HepG2 (cell line): ENCODE results near the gene ATG16L2. TPM values are rescaled to one million over a fixed set of nuclear protein-coding genes. Genes with fewer than 3 reads are reported as not detected.

ENCODE experiments used
- BRCA1 ChIP-seq: sonication (generic); formaldehyde crosslinking; IDR thresholded peaks from 2 replicates; pipeline ENCODE4 v1.4.0; 2020; ENCODE audit warnings: missing genetic modification reagents
- DMAP1 ChIP-seq: IDR thresholded peaks from 2 replicates; pipeline ENCODE4 v1.6.1; 2016
- DR1 ChIP-seq: sonication (generic); formaldehyde crosslinking; IDR thresholded peaks from 2 replicates; pipeline ENCODE4 v1.8.0; 2021; ENCODE audit warnings: mild to moderate bottlenecking, missing genetic modification reagents, inconsistent platforms
- DZIP1 ChIP-seq: sonication (generic); formaldehyde crosslinking; IDR thresholded peaks from 2 replicates; pipeline ENCODE4 v1.5.0; 2020; ENCODE audit warnings: mild to moderate bottlenecking, missing genetic modification reagents
- ERF ChIP-seq: IDR thresholded peaks from 2 replicates; pipeline ENCODE4 v1.6.1; 2018; ENCODE audit warnings: missing biosample characterization, missing genetic modification reagents
- EZH2 ChIP-seq: conservative IDR thresholded peaks from 2 replicates; pipeline ENCODE4 v1.6.1; 2012; ENCODE audit warnings: mild to moderate bottlenecking, low read depth, low read length, moderate library complexity
- KAT8 ChIP-seq: IDR thresholded peaks from 2 replicates; pipeline ENCODE4 v1.6.1; 2016; ENCODE audit warnings: missing genetic modification reagents, missing compliant biosample characterization
- MEIS2 ChIP-seq: sonication (generic); formaldehyde crosslinking; IDR thresholded peaks from 2 replicates; pipeline ENCODE4 v1.9.0; 2021; ENCODE audit warnings: mild to moderate bottlenecking, missing genetic modification reagents
- NFE2L1 ChIP-seq: sonication (generic); formaldehyde crosslinking; IDR thresholded peaks from 2 replicates; pipeline ENCODE4 v1.4.0; 2020; ENCODE audit warnings: missing genetic modification reagents, mild to moderate bottlenecking, borderline replicate concordance
- POLR2A ChIP-seq, 2 experiments: IDR thresholded peaks; 2 replicates each; pipeline ENCODE4 v1.6.1; 2011; ENCODE audit warnings: low read depth in 2 of 2, low read length in 2 of 2, mild to moderate bottlenecking in 1 of 2, moderate library complexity in 1 of 2; ENCODE audit not compliant: insufficient read depth in 1 of 2
- RBFOX2 ChIP-seq: fragments of 200-400 bp; formaldehyde crosslinking; IDR thresholded peaks from 2 replicates; pipeline ENCODE4 v1.6.1; 2017; ENCODE audit warnings: low read depth, mild to moderate bottlenecking, low read length
- SALL1 ChIP-seq: sonication (generic); formaldehyde crosslinking; IDR thresholded peaks from 2 replicates; pipeline ENCODE4 v1.8.0; 2022; ENCODE audit warnings: mild to moderate bottlenecking, missing genetic modification reagents
- TCF12 ChIP-seq, 2 experiments: fragments of 450-650 bp in 1 of 2; sonication (generic) in 1 of 2; formaldehyde crosslinking in 1 of 2; IDR thresholded peaks; 2 replicates each; pipeline versions ENCODE4 v1.6.1 to v1.8.0; 2017 to 2022; ENCODE audit warnings: antibody characterized with exemption in 1 of 2, mild to moderate bottlenecking in 1 of 2, missing genetic modification reagents in 1 of 2, moderate library complexity in 1 of 2
- TEAD3 ChIP-seq: optimal IDR thresholded peaks from 2 replicates; pipeline ENCODE3; 2016; ENCODE audit warnings: borderline replicate concordance
- XBP1 ChIP-seq: sonication (generic); formaldehyde crosslinking; IDR thresholded peaks from 2 replicates; pipeline ENCODE4 v1.5.0; 2020; ENCODE audit warnings: missing genetic modification reagents
- ZFAT ChIP-seq: sonication (generic); formaldehyde crosslinking; conservative IDR thresholded peaks from 2 replicates; pipeline ENCODE4 v1.8.1; 2023; ENCODE audit warnings: missing genetic modification reagents, inconsistent platforms
- ZFX ChIP-seq: sonication (generic); formaldehyde crosslinking; IDR thresholded peaks from 2 replicates; pipeline ENCODE4 v1.4.0; 2020; ENCODE audit warnings: mild to moderate bottlenecking, low read depth, missing genetic modification reagents, moderate library complexity
- ZMYM3 ChIP-seq: sonication (generic); formaldehyde crosslinking; IDR thresholded peaks from 2 replicates; pipeline ENCODE4 v1.5.1; 2020; ENCODE audit warnings: mild to moderate bottlenecking, missing genetic modification reagents
- ZNF124 ChIP-seq: sonication (generic); formaldehyde crosslinking; IDR thresholded peaks from 2 replicates; pipeline ENCODE4 v1.4.0; 2020; ENCODE audit warnings: missing genetic modification reagents
- ZNF275 ChIP-seq: sonication (generic); formaldehyde crosslinking; IDR thresholded peaks from 2 replicates; pipeline ENCODE4 v1.8.0; 2022; ENCODE audit warnings: missing genetic modification reagents, mild to moderate bottlenecking, inconsistent platforms, borderline replicate concordance
- ZNF280B ChIP-seq: sonication (generic); formaldehyde crosslinking; IDR thresholded peaks from 2 replicates; pipeline ENCODE4 v1.5.0; 2020; ENCODE audit warnings: missing genetic modification reagents, mild to moderate bottlenecking, borderline replicate concordance
- ZNF292 ChIP-seq: sonication (generic); formaldehyde crosslinking; IDR thresholded peaks from 2 replicates; pipeline ENCODE4 v1.8.1; 2022; ENCODE audit warnings: mild to moderate bottlenecking, low read depth, missing genetic modification reagents, borderline replicate concordance
- ZNF350 ChIP-seq: sonication (generic); formaldehyde crosslinking; IDR thresholded peaks from 2 replicates; pipeline ENCODE4 v1.4.0; 2020; ENCODE audit warnings: mild to moderate bottlenecking, low read depth, missing genetic modification reagents, borderline replicate concordance
- ZNF431 ChIP-seq: sonication (generic); formaldehyde crosslinking; IDR thresholded peaks from 2 replicates; pipeline ENCODE4 v1.9.0; 2022; ENCODE audit warnings: missing genetic modification reagents, low read depth, mild to moderate bottlenecking, borderline replicate concordance
- ZNF484 ChIP-seq: sonication (generic); formaldehyde crosslinking; IDR thresholded peaks from 2 replicates; pipeline ENCODE4 v1.5.1; 2020; ENCODE audit warnings: mild to moderate bottlenecking, low read depth, missing genetic modification reagents, borderline replicate concordance
- ZNF570 ChIP-seq: sonication (generic); formaldehyde crosslinking; IDR thresholded peaks from 2 replicates; pipeline ENCODE4 v1.4.0; 2020; ENCODE audit warnings: mild to moderate bottlenecking, missing genetic modification reagents, borderline replicate concordance
- polyA plus RNA-seq, 8 experiments: library from polyadenylated mRNA; depleted of rRNA in 3 of 8; stranded (reverse) in 7 of 8; unstranded in 1 of 8; fragments of >200 nt; fragmentation: Illumina TruSeq in 4 of 8; extraction: Trizol in 4 of 8; gene quantifications; 2 replicates each; pipeline versions ENCODE4 v1.2.1 to v1.2.3, GENCODE V29; 2011 to 2016; ENCODE audit warnings: low read depth in 4 of 8, missing spikeins in 1 of 8, mixed read lengths in 1 of 8; ENCODE audit not compliant: insufficient read depth in 1 of 8
- total RNA-seq, 5 experiments: library from RNA; depleted of rRNA; stranded (reverse); fragments of >200 nt; fragmentation: Illumina TruSeq; extraction: Trizol; gene quantifications; 2 replicates each; pipeline ENCODE4 v1.2.3, GENCODE V29; 2016; ENCODE audit warnings: low read depth in 1 of 5

The ATG16L2 gene
- total and polyA plus RNA-seq, 2 of the 13 experiments (the other 11 are each of a cell fraction or from before 2014, with no cell fraction given) = 6.2 to 14.8 TPM

GRCh38 chr11:72813740-72814285, 398 bp upstream of the ATG16L2 start (continued):
- TF ChIP-seq KAT8 (CRISPR knock-in tag) (peak; percentile 30; the same call in 1 of the 2 replicates), DZIP1 (CRISPR knock-in tag) (peak; percentile 78; the same call in 1 of the 2 replicates), NFE2L1 (CRISPR knock-in tag) (0 out of 2 replicates have a peak, but pooled peaks have one; percentile 27), DMAP1 (CRISPR knock-in tag) (peak; percentile 72), BRCA1 (no peak; the same call in 1 of the 2 replicates), POLR2A (IDR thresholded peaks at IDR 0.05; ENCODE audit: insufficient read depth in 1 of 2, low read depth in 2 of 2, low read length in 2 of 2) (peak in 1 of 2 experiments; percentile 90; a peak in 3 of 4 replicates), XBP1 (0 out of 2 replicates have a peak, but pooled peaks have one; percentile 47), MEIS2 (CRISPR knock-in tag) (peak; percentile 53; the same call in 1 of the 2 replicates), SALL1 (CRISPR knock-in tag) (peak; percentile 60; the same call in 1 of the 2 replicates), ZNF350 (no peak), ZNF275 (CRISPR knock-in tag) (no peak), ZMYM3 (peak; percentile 25; the same call in 1 of the 2 replicates), TEAD3 (peak; percentile 14), DR1 (CRISPR knock-in tag) (peak; percentile 81), ZNF292 (CRISPR knock-in tag) (0 out of 2 replicates have a peak, but pooled peaks have one; percentile 7), EZH2 (no peak), ZNF570 (CRISPR knock-in tag) (no peak), ZFX (CRISPR knock-in tag) (peak; percentile 92), ZNF484 (CRISPR knock-in tag) (no peak), RBFOX2 (peak; percentile 81), ZNF124 (CRISPR knock-in tag) (0 out of 2 replicates have a peak, but pooled peaks have one; percentile 26), ZNF431 (no peak), ERF (peak; percentile 23; the same call in 1 of the 2 replicates), ZNF280B (CRISPR knock-in tag) (peak; percentile 69; the same call in 1 of the 2 replicates), TCF12 (IDR thresholded peaks at IDR 0.05) (no peak), TCF12 (CRISPR knock-in tag; IDR thresholded peaks at IDR 0.05) (no peak), ZFAT (CRISPR knock-in tag) (no peak)
